Measurements from ENCODE around the gene TOP3B.

The TOP3B gene

DNA sequence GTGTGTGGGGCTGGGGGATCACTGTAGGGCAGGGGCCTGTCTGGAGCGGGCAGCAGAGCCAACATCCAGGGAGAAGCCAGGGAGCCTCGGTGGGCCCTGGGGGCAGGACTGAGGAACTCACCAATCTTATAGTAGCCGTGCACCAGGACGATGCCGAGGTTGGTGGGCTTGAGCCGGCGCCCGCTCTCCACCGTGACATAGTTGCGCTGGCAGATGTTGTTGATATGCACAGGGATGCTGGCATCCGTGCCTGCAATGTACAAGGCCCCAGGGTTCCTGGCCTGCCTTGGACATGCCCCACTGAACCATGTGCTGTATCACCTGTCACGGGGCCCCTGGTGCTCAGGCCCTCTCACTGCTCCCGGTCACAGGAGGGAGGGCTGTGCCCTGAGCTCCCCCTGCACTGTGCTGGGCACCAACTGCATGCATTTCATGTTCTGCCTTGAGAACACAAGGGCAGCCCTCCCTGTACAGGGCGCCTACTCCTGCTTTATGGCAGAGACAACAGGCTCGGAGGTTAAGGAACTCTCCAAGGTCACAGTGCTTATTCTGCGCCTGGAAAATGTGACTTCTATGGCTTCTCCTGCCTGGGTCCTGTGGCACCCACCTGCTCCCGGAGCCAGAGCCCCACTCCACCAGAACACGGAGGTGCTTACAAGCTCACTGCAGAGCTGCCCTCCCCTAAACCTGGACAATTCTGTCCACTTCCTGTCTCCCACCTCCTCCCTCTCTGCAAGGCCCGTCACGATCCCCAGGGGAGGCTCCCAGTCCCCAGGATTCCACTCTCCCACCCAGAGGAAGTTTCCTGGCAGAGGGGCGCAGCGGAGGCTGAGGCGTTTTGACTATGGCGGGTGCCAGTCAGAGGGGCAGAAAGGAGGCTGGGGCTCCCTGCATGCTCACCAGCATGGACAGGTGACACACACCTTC is 22.1 kb downstream of the TOP3B start:
- DNase-seq: no peak

DNA sequence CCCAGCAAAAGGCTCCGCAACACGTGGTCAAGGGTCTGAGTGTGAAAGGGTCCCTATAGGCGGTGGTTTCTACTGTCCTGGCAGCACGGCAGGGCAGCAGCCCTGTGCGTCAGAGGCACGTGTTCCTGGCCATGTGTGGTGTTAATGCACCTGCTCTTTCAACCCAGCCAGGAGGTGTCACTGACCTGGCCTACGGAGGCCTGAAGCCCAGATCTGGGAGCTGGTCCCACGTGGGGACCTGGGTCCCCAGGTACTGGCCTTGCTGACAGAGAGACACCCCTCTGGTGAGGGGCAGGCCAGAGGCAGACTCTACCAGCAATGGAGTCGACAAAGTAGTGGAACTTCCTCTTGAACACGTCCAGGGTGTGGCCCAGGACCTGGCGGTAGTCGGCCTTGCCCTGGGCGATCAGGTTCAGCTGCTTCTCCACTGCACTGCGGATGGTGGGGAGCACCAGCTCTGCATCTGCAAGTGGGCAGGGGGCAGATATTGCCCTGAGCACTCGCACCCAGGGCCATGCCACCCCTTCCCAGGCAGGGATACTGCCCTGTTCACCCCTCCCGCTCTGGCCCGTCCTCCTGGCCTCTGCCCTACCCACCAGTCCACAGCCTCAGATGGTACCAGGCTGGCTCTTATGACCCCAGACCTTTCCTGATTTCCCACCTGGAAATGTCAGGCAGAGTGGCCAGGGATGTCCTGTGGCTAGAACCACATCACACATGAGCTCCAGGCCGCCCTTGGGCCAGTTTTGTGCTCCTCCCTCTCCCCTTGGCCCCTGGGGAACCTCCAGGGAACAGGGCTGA is 23.1 kb downstream of the TOP3B start:
- no peak for DNase-seq

DNA sequence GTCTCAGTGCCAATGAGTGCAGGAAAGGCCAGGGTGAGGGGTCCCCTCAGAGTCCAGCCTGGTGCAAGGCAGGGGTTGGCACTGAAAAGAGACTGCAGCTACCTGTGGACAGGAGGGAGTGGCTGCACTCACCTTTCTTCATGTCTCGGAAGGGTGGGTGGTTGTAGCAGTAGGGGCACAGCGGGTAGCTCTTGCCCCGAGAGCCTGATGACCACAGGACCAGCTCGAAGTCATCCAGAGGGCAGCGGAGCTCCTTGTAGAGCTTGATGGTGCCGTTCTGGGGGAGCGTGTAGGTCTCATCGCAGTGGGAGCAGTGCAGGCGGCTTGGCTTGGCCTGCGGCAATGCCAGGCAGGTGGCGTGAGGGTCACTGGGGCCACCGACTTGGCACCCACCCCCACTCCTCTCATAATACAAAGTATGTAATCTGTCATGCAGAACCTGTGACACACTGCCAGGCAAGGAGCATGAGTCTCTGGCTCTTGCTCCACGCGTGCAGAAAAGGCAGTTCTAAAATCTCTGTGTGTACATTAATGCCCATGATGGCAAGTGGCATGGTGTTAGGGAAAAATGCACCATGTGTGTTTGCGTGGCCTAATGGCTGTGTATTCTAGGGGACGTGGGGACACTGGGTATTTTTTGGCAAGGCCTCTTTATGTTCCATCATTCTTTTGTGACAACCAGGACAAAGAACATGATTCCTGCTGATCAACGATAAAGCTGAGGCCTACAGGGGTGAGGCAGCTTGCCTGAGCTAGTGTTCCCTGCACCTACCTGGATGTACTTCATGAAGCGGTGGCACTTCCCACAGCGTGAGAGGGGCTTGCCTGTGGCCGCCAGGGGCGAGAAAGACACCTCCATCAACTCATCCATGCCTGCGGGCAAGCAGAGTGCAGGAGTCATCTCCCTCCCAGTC is 24.0 kb downstream of the TOP3B start:
- DNase-seq: no peak

DNA sequence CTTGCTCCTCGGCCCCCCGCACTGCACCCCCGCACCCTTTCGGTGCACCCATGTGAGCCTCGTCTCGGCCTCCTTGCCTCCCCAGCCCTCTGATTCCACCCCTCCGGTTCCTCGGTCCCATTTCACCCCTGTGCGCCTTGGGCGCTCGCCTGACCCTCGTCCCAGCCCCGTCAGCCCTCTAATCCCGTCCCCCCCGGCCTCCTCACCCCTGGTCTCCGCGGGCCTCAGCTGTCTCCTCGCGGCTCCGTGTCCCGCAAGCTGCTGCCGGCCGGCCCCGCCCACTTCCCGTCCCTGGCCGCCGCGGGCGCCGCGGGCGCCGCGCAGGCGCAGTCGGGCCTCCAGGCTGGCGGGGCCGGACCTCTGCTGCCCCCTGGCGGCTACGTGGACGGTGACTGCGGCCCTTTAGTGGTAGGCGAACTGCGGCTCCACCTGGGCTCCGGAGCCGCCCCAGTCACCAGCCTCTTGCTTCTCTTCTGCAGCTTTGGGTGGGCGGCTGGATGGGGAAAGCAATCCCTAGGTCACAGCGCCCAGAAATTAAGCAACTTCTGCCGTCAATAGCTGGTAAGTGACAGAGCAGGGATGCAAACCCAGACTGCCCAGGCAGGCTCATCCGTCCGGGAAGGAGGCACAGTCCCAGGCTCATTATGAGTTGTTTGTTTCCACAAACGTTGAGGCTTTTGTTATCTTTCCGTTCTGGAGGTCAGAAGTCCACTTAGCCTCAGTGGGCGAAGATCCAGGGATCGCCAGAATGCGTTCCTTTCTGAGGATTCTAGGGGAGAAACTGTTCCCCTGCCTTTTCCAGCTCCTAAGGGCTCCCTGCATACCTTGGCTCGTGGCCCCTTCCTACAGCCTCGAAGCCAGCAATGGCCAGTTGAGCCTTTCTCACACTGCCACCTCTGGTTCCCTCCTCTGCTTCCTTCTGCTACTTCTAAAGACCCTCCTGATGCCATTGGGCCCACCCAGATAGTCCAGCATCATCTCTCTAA is 29.7 kb downstream of the TOP3B start, which contains the start of gene PPM1F:
Gene PPM1F, minus strand, starts transcription at position 263 of the 986 bp plus-strand sequence. CDS start 6,800 bp downstream, outside the sequence.
- DNase-seq: peak; percentile 84 to 85

DNA sequence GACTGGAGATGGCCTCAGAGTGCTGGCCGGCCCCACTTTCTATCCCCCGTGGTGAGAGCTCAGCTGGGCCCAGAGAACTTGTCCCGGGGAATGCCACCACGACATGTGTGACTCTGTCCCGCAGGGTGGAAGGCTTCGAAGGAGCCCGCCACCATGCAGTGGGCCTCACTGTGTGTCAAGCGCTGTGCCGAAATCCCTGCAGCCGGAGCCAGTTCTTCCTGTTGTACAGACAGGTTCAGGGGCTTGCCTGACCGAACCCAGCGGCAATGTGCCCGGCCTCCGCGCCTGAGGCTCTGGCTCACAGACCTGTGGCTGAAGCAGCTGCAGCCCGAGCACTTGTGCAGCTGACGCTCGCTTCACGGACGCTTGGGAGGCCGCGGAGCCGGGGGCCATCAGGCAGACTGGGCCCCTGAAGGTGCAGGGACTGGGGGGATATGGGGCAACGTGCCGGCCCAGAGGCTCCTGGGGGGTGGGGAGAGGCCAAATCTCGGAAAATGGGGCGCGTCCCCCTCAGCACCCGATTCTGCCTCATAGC is 30.6 kb downstream of the TOP3B start:
- peak in 1 of 2 experiments; percentile 7 for DNase-seq

DNA sequence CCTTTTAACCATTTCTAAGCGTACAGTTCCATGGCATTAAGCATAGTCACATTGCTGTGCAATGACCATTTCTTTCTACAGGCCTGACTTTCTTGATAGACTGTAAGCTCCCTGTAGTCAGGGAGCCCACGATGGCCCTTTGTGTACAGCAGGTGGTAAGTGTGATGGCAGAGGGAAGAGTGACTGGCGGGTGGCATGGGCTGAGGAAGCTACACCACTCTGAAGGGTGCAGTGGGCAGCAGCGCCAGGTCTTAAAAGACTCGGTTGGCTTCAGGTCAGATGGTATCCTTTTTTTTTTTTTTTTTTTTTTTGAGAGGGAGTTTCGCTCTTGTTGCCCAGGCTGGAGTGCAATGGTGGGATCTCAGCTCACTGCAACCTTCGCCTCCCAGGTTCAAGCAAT is 31.5 kb downstream of the TOP3B start:
- no peak for DNase-seq

DNA sequence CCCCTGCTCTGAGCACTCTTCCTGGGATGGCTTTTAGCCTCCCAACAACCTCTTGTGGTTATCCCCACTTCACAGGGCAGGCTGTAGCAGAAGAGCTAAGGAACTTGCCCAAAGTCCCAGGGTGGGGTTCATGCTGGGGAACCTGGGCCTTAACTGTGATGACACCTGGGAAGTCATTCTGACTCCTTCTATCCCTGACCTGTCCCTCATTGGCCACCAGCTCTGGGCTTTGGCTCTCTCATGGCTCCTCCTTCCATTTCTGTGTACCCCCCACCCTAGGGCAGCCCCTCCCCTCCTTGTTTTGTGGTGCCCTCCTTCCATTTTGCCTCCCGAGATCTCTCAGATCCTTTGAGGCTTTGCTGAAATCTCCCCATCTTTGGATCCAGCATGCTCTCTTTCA is 32.6 kb downstream of the TOP3B start:
- no peak for DNase-seq

DNA sequence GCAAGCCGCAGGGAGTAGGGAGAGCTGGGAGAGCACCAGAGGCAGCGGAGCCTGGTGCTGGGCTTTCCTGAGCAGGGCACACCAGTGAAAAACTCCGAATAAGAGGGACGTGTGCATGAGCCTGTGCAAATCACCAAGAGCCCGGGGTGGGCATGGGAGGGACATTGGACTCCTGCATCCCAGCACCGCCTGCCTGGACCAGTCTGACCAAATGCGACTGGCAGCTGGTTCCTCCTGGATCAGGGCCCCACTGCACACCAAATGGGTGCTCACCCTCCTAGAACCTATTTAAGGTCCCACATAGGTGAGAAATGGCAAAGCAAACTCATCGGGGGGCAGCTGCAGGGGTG is 33.0 kb downstream of the TOP3B start:
- no peak for DNase-seq

DNA sequence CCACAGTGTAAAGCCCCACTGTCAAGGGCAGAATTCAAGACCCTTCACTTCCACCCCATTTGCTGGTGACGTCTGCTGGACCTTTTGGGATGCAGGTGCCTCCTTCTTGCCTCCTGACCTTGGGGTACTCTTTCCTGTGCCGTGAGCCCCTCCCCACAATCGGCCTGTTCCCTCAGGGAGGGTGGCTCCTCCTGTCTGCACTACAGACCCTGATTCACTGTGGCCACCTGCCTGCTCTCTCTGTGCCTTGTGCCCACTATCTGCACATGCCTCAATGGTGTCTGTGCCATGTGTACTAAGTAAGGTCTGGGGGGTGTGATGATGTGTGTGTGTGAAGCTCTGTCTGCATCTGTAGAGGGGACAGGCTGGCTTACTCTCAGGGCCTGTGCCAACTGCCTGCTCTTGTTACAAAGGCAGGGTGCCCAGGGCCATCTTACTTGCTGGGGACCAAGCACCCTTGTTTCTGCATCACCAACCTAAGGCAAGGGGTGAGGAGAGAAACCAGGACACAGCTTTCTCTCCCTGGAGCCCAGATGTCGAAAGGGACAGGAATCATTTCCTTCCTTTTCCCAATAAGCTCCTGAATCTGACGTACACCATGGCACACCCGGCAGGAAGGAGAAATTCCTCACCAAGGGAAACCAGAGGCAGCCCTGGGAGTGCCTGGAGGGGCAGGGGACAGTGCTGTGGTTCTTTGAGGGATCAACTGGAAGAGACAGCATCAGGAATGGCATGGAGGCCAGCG is 33.6 kb downstream of the TOP3B start:
- DNase-seq: no peak

DNA sequence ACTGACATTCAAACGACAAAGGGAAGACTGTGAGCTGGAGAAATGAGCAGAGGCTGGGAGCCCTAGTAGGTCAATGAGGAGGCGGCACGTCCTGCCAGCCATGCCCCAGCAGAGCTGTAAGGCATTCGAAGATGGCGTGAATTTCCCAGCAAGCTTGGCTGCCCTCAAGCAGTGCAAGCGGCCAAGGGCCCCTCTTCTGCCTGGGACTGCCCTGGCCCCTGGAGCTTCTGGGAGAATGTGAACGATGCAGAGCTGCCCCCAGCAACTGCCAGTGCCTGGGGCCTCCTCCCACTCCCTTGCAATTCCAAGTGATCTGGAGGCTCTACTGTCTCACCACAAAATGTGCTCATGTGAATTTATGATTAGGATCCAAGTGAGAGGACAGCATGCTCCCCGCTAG is 34.2 kb downstream of the TOP3B start:
- DNase-seq: no peak

DNA sequence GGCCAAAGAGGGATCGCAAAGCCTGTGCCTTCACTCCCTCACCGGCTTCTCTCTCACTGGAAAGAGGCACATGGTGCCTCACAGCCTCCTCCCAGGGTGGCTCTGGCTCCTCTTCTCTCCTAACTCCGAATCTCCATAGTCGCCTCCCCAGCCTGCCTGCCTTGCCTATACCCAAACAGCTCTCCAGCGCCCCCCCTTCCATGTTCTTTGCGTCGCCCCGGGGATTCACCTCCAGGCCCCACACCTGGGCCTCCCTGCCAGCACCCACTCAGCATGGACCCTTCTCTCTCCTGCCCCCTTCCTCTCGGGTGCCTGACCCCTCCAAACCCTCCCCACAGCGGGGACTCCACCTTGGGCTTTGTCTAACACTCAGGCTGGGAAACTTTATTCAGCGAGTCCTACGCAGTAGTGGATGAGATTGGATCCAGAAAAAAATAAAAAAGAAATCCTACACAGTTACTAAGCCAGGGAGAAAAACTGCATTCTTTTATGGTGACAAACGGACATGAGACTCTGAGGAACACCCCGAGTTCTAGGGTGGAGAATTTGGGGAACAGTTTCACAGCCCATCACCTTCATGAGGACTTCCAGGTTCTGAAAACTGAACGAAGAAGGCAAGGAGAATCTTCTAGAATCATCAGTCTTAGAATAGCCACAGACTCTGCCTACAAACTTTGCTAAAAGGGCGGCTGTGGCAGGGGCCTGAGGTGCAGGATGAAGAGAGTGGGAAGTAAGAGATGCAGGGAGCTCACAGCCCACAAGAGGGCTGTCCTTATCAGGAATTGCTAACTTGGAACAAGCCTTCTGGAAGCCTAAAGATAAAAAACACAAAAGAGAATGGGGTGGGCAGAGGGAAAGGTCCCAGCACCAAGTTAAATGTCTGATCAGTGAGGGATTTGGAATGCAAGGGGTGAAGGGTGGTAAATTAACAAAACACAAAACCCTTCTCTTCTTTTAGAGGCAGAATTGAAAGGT is 35.3 kb downstream of the TOP3B start:
- DNase-seq: no peak

DNA sequence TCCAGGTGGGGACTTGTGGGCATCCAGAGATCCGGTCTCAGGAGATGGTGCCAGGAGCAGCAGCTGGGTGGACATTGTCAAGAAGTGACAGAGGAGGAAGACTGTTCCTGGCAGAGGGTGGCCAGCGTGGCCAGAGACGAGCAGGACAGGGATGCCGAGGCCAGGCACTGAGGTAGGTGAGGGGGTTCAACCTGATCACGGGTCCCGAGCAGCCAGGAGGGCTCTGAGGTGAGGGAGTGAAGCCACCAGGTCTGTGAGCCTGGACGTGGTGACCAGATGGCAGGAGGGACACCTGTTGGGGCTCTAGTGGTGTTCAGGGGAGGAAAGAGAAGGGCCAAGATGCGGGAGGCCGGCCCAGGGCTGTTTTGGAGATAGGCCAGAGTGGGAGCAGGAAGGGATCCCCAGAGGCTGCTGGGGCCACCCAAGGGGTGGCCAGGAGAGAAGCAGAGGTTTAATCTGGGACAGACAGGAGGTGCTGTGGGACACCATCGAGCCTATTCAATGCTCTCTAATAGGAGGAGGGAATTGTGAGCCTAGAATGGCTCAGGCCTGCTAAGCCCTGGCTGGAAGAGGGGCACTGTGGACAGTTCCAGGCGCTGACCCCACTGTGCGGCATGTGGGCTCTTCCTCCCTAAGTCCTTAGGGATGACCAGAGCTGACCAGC is 36.2 kb downstream of the TOP3B start:
- DNase-seq: no peak

DNA sequence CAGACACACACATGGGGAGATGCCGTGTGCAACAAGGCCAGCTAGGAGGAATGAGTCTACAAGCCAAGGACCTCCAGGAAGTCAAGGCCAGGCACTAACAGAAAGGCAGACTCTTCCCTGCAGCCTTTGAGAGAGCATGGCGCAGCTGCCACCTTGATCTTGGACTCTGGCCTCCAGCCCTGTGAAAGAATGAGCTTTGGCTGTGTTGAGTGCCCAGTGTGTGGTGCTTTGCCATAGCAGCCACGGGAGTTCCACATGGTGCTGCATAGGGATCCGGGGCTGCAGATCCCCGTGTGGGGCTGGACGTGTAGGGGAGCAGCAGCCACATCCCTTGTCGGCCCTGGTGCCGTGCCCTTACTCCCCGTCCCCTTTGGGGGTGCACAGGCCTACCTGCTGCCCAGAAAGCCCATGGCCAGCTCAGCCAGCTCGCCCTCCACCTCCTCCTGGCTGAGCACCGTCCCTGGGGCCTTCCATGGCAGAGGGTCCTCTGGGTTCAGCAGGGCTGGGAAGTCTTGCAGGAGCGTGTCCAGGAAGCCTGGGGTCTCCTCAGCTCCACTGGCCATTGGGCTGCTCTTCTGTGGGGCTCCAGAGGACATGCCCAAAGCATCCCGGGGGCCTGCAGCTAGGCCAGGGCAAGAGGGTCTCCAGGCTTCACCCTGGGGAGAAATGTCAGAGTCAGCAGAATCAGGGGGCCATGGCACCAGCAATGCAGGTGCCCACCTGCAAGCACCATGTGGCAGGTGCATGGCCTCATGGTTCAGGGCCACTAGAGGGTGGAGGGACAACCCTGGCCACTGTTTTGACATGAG is 36.9 kb downstream of the TOP3B start:
- DNase-seq: no peak

DNA sequence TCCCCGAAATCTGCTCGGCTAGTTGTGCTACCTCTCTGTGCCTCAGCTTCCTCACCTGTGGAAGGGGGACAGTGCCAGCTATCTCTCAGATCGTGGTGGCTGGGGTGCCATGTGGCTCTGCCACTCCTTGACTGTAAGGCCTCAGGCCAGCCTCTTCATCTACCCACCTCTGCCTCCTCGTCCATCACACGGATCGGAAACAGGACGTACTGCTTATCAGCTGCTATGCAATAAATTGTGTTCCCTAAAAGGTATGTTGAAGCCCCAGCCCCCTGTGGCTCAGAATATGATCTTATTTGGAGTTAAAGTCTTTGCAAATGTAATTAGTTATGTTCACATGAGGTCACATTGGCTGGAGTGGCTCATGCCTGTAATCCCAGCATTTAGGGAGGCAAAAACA is 37.7 kb downstream of the TOP3B start:
- DNase-seq: no peak

DNA sequence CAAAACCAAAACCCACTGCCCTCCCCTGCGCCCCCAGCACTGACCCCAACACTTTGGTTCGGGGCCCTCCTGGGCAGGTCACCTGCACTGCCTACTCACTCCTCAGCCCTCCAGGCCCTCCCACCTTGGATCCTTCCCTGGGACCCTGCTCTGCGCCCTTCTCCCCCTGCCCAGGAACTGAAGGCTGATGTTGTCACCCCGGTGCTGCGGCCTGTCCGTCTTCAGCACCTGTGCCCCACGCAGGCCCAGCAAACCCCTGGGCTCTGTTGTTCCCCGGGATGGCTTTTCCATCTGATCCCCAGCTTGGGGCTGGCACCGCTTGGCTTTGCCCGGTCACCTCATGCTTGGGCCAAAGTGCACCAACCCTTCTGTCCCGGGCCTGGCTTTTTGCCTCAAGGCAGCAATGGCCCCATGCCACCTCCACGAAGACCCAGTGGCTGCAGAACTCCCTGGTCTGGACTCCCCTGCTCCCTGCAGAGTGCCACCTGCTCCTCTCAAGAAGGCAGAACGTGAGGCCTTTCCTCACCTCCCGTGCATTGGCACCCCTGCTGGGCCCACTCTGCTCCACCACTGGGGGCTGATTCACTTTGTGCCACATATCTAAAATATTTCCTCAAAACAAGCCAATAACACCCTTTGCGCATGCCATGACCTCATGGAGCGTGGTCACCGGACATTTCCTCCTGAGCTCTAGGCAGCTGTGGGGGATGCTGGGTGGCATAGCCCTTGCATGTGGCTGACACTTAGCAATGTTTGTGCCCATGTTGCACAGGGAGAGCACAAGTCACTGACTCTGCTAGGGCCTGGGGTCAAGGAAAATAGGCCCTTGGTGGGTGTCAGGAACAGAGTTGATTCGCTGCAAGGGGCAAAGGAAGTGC is 38.8 kb downstream of the TOP3B start:
- no peak for DNase-seq

DNA sequence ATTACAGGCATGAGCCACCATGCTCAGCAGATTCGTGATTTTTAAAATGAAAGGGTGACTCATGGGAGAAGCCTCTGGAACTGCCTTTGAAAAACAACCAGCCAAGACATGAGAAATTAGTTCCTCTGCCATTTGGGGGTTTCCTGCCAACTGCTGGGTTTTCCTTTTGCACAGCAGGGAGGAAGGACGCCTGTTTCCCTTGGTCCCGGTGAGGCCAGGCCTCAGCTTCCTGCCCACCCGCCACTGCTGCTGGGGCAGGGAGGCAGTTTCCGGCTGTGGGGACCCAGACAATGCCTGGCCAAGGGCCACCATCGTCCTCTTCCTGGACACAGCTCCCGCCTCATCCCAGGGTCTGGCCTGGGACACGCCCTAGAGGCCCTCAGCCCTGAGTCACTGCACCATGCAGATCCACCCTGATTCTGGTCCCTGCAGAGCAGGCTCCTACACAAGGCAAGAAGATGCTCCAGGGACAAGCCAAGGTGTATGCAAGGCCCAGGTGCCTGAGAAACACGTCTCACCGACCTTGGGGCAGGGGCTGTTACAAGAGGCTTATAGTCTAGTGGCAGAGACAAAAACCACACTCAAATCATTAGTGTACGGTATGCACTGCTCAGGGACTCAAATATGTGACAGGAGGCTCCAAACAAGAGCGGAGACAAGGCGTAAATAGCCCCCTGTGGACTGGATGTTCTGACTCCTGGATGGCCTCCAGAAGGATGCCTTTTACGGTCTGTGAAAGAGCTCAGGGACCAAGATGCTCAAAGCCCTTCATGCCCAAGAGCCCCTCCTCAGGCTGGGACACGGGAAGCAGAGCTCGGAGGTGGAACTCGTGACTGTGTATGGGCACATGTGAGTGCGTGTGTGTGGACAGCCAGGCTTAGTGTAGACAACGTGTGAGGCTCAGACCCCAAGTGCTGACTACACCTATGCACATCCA is 39.9 kb downstream of the TOP3B start:
- no peak for DNase-seq

Data from activated CD4-positive, alpha-beta T cell treated with anti-CD3 and anti-CD28 coated beads, Interleukin-2, amount 50 U/mL, for 4 hours (primary cell).